GM12878 (cell line): ENCODE data around the gene FBXO5. TPM values are rescaled to one million over a fixed set of nuclear protein-coding genes. Genes with fewer than 3 reads are reported as not detected.

Experiments
- ATAC-seq: fragments of 200-7000 bp; cut with Tn5 transposase; 3 replicates; pipeline ENCODE4 v1.9.1; 2020; ENCODE audit warnings: mild to moderate bottlenecking, moderate library complexity
- BruUV-seq: library from RNA; stranded (reverse); fragments of 400-500 nt; replicated peaks from 2 replicates; lab custom pipeline; 2021; lab: Mats Ljungman, UMichigan
- CTCF ChIA-PET: fragments of 300-600 bp; sonication (Branson Sonifier 250); formaldehyde crosslinking; extraction: SDS; loops from one replicate; lab custom pipeline; 2021; ENCODE audit warnings: inconsistent platforms; lab: Yijun Ruan, JAX
- POLR2A ChIA-PET: fragments of 350-600 bp; formaldehyde crosslinking; extraction: SDS; loops from one replicate; lab custom pipeline; 2021; ENCODE audit warnings: inconsistent platforms; lab: Charles Lee
- RAD21 ChIA-PET: fragments of 300-600 bp; sonication (Branson Sonifier 250); formaldehyde crosslinking; loops from one replicate; lab custom pipeline; 2023; ENCODE audit warnings: antibody characterized with exemption; ENCODE audit not compliant: unreplicated experiment; lab: Charles Lee
- SMC1A ChIA-PET: fragments of 300-600 bp; sonication (Branson Sonifier 250); formaldehyde crosslinking; loops from one replicate; lab custom pipeline; 2023; ENCODE audit not compliant: unreplicated experiment, uncharacterized antibody; lab: Charles Lee
- DNase-seq: peaks from one replicate; pipeline ENCODE4 v3.0.0-alpha.2; 2011; ENCODE audit warnings: low read depth, low spot score
- FAIRE-seq: peaks from 3 replicates; lab custom pipeline; 2011; peaks lifted over from hg19 to GRCh38; lab: Jason Lieb, UNC
- H2AFZ ChIP-seq: 2 replicates; pipeline ENCODE4 v1.6.0; 2011; ENCODE audit warnings: low read depth, low read length, control low read depth; ENCODE audit not compliant: control insufficient read depth
- H3K27ac ChIP-seq: 2 replicates; pipeline ENCODE4 v1.5.1; 2011; ENCODE audit warnings: control low read depth; ENCODE audit not compliant: control insufficient read depth, insufficient read depth
- H3K27me3 ChIP-seq, 2 experiments: replicated peaks in 1 of 2; 2 replicates each; pipeline versions ENCODE4 v1.6.0 to v1.6.1; 2011; ENCODE audit warnings: low read length in 1 of 2; ENCODE audit not compliant: control insufficient read depth in 2 of 2, insufficient read depth in 2 of 2
- H3K36me3 ChIP-seq, 2 experiments: 2 replicates each; pipeline ENCODE4 v1.5.1; 2011; ENCODE audit warnings: low read length in 1 of 2; ENCODE audit not compliant: control insufficient read depth in 2 of 2, insufficient read depth in 2 of 2
- H3K4me1 ChIP-seq: 2 replicates; pipeline ENCODE4 v1.6.1; 2011; ENCODE audit warnings: mild to moderate bottlenecking, low read length, moderate library complexity, mixed read lengths; ENCODE audit not compliant: control insufficient read depth, insufficient read depth
- H3K4me2 ChIP-seq: 2 replicates; pipeline ENCODE4 v1.6.0; 2011; ENCODE audit warnings: control low read depth; ENCODE audit not compliant: control insufficient read depth, insufficient read depth
- H3K4me3 ChIP-seq: fragments of 200-600 bp; sonication (generic); 2 replicates; pipeline ENCODE4 v1.5.1; 2016
- H3K79me2 ChIP-seq: 2 replicates; pipeline ENCODE4 v1.6.0; 2011; ENCODE audit warnings: low read length; ENCODE audit not compliant: control insufficient read depth, insufficient read depth
- H3K9ac ChIP-seq: 2 replicates; pipeline ENCODE4 v1.8.0; 2011; ENCODE audit warnings: low read length, control low read depth, mixed read lengths; ENCODE audit not compliant: control insufficient read depth, insufficient read depth
- H3K9me3 ChIP-seq: replicated peaks from 3 replicates; pipeline ENCODE4 v1.5.1; 2011; ENCODE audit warnings: mild to moderate bottlenecking, low read length; ENCODE audit not compliant: control insufficient read depth, insufficient read depth
- H4K20me1 ChIP-seq: 2 replicates; pipeline ENCODE4 v1.6.0; 2011; ENCODE audit not compliant: control insufficient read depth, insufficient read depth
- ASH2L ChIP-seq: fragments of 300-600, 200-600 bp; sonication (generic); IDR thresholded peaks from 2 replicates; pipeline ENCODE4 v1.6.1; 2017; ENCODE audit warnings: low read depth, mild to moderate bottlenecking, borderline replicate concordance
- POLR2A ChIP-seq: IDR thresholded peaks from 2 replicates; pipeline ENCODE4 v1.6.1; 2011; ENCODE audit warnings: low read depth, mild to moderate bottlenecking, low read length
- WGBS: methylation state at CpG from one replicate; pipeline ENCODE4 v1.1.6; 2016; ENCODE audit warnings: low lambda C conversion rate; ENCODE audit not compliant: insufficient replicate concordance, insufficient coverage; ENCODE audit errors: missing lambda C conversion rate; 5-methylcytosine and 5-hydroxymethylcytosine counted together
- in situ Hi-C: fragments of 300-500 bp; cut with MboI; formaldehyde crosslinking; loops from 9 replicates; pipeline ENCODE4 v1.14.3; 2018; ENCODE audit warnings: mixed read lengths
- intact Hi-C: fragments of 100-400 bp; cut with micrococcal nuclease; formaldehyde crosslinking; loops from one replicate; pipeline ENCODE4 v1.14.2; 2022; ENCODE audit not compliant: unreplicated experiment
- polyA plus RNA-seq, 11 experiments: library from polyadenylated mRNA; depleted of rRNA in 4 of 11; unstranded in 6 of 11; stranded (reverse) in 5 of 11; fragments of >200 nt; fragmentation: Nextera tagmentation in 4 of 11; fragmentation: Illumina TruSeq in 1 of 11; extraction: Ambion mirVana in 4 of 11; extraction: Trizol in 1 of 11; gene quantifications; 1 replicate in 1 of 11; 2 replicates in 10 of 11; pipeline versions ENCODE4 v1.2.1 to v1.2.3, GENCODE V29; 2011 to 2016; ENCODE audit warnings: inconsistent platforms in 2 of 11, missing spikeins in 2 of 11, low read depth in 1 of 11
- total RNA-seq, 4 experiments: library from RNA; depleted of rRNA in 3 of 4; stranded (reverse); fragments of >200 nt in 3 of 4; fragmentation: Illumina TruSeq in 1 of 4; extraction: Trizol in 1 of 4; gene quantifications; 2 replicates each; pipeline versions ENCODE4 v1.2.1 to v1.2.3, GENCODE V29; 2013 to 2021
- TF ChIP-seq, protein P1 (sequence below): fragments of 450-650 bp; IDR thresholded peaks from 2 replicates; pipeline ENCODE4 v1.6.1; 2016; ENCODE audit warnings: mild to moderate bottlenecking, moderate library complexity, borderline replicate concordance

Gene FBXO5
- total and polyA plus RNA-seq, 10 of the 15 experiments (the other 5 are each of a cell fraction or from before 2014, with no cell fraction given), result 13.6 to 62.2 (median 37.7) TPM

DNA sequence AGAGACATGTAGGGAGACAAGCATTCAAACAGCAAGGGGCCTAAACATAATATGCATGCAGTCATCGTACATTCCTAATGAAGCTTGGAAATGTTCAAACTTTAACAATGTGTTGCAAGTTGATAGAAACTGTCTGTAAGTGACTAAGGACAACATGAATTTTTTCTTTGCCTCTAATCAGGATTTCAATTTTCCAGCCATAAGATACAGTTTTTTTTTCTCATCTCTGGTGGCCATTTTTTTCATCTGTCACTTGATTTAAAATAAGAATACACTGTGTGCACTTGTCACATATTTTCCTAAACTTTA lies 41.8 kb upstream of the FBXO5 start:
- ChIA-PET POLR2A (interaction anchor here (0.7 kb wide), 2 partner anchors 75 to 210 kb away, joined by 4 read pairs; no protein-coding TSS in a partner anchor), SMC1A (interaction anchor here (0.6 to 3.4 kb wide), 5 partner anchors 23 to 77 kb away, joined by 3 to 23 read pairs (median 7); no protein-coding TSS in a partner anchor), RAD21 (interaction anchor here (0.8 to 2.4 kb wide), 5 partner anchors 51 to 83 kb away, joined by 3 to 16 read pairs (median 5); no protein-coding TSS in a partner anchor), CTCF (interaction anchor here (0.7 to 4.9 kb wide), 17 partner anchors 15 to 326 kb away, joined by 3 to 47 read pairs (median 4); partner anchors contain the start of gene VIP)
- Histone ChIP-seq H3K9ac (no peak overlapping the region), H3K27me3 (no peaks in the 10 kb centered on the region; a peak in 1 of 4 replicates), H3K36me3 (no peaks in the 10 kb centered on the region), H3K27ac (no peak overlapping the region), H2AFZ (no peak overlapping the region), H3K4me1 (no peaks in the 10 kb centered on the region), H3K79me2 (no peaks in the 10 kb centered on the region), H3K9me3 (no peaks in the 10 kb centered on the region), H3K4me2 (no peak overlapping the region), H4K20me1 (no peaks in the 10 kb centered on the region), H3K4me3 (no peak overlapping the region)
- in situ Hi-C loops, result loop anchor here (5.0 kb wide), 1 partner anchor 157 kb away; no protein-coding TSS in a partner anchor
- WGBS, result 0% methylated on average over 1 of the region's 1 CpG
- intact Hi-C loops, result loop anchor here (1.0 to 10.0 kb wide), 4 partner anchors 52 to 470 kb away; no protein-coding TSS in a partner anchor
- TF ChIP-seq POLR2A, result no peak
- TF ChIP-seq, protein P1, sequence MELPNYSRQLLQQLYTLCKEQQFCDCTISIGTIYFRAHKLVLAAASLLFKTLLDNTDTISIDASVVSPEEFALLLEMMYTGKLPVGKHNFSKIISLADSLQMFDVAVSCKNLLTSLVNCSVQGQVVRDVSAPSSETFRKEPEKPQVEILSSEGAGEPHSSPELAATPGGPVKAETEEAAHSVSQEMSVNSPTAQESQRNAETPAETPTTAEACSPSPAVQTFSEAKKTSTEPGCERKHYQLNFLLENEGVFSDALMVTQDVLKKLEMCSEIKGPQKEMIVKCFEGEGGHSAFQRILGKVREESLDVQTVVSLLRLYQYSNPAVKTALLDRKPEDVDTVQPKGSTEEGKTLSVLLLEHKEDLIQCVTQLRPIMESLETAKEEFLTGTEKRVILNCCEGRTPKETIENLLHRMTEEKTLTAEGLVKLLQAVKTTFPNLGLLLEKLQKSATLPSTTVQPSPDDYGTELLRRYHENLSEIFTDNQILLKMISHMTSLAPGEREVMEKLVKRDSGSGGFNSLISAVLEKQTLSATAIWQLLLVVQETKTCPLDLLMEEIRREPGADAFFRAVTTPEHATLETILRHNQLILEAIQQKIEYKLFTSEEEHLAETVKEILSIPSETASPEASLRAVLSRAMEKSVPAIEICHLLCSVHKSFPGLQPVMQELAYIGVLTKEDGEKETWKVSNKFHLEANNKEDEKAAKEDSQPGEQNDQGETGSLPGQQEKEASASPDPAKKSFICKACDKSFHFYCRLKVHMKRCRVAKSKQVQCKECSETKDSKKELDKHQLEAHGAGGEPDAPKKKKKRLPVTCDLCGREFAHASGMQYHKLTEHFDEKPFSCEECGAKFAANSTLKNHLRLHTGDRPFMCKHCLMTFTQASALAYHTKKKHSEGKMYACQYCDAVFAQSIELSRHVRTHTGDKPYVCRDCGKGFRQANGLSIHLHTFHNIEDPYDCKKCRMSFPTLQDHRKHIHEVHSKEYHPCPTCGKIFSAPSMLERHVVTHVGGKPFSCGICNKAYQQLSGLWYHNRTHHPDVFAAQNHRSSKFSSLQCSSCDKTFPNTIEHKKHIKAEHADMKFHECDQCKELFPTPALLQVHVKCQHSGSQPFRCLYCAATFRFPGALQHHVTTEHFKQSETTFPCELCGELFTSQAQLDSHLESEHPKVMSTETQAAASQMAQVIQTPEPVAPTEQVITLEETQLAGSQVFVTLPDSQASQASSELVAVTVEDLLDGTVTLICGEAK, result no peak
- no peak for TF ChIP-seq ASH2L
- FAIRE-seq (peak; percentile 49), ATAC-seq (no peak), DNase-seq (no peak)
- no TSS peak for BruUV-seq
